ENCODE results near the gene ODR4.
"Not testable (repeated sequence)": the region's sequence is repeated elsewhere in the genome, so short reads cannot be mapped to it uniquely, and the experiment has no call there.

ODR4 gene

GRCh38 chr1:186375152-186375928, at the start of gene ODR4, which contains the start of gene TPR:
Gene ODR4 (plus strand): TSS chr1:186375838. CDS start chr1:186379786, 3,948 bp downstream.
Gene TPR (minus strand): TSS chr1:186375253. CDS start chr1:186375028, 225 bp downstream.
- peak; percentile 98 for DNase-seq

- no peak for DNase-seq
Measured at GRCh38 chr1:186326009-186326408, 49.6 kb upstream of the ODR4 start.

- no peak for DNase-seq
Measured at GRCh38 chr1:186327331-186327730, 48.3 kb upstream of the ODR4 start.

- DNase-seq: no peak
Measured at GRCh38 chr1:186330758-186331157, 44.9 kb upstream of the ODR4 start.

GRCh38 chr1:186337554-186337953, 38.1 kb upstream of the ODR4 start:
- no peak for DNase-seq

- no peak for DNase-seq
Measured at GRCh38 chr1:186340772-186341171, 34.9 kb upstream of the ODR4 start.

- not testable (repeated sequence) for DNase-seq
Measured at GRCh38 chr1:186347837-186348691, 27.6 kb upstream of the ODR4 start.

GRCh38 chr1:186374303-186375151, 1.1 kb upstream of the ODR4 start:
- peak; percentile 18 for DNase-seq

- no peak for DNase-seq
Measured at GRCh38 chr1:186375929-186376319, 286 bp downstream of the ODR4 start.

GRCh38 chr1:186386725-186387383, 11.2 kb downstream of the ODR4 start:
- DNase-seq: no peak

GRCh38 chr1:186390925-186391324, 15.3 kb downstream of the ODR4 start:
- DNase-seq: no peak

- DNase-seq: no peak
Measured at GRCh38 chr1:186391841-186392240, 16.2 kb downstream of the ODR4 start.

- not testable (repeated sequence) for DNase-seq
Measured at GRCh38 chr1:186392711-186393110, 17.1 kb downstream of the ODR4 start.

- DNase-seq: not testable (repeated sequence)
Measured at GRCh38 chr1:186401446-186401845, 25.8 kb downstream of the ODR4 start.

GRCh38 chr1:186403632-186404031, 28.0 kb downstream of the ODR4 start:
- no peak for DNase-seq

- no peak for DNase-seq
Measured at GRCh38 chr1:186404454-186405051, 28.9 kb downstream of the ODR4 start.

- DNase-seq: no peak
Measured at GRCh38 chr1:186409091-186409490, 33.5 kb downstream of the ODR4 start.

- DNase-seq: no peak
Measured at GRCh38 chr1:186413319-186413718, 37.7 kb downstream of the ODR4 start.

- no peak for DNase-seq
Measured at GRCh38 chr1:186418503-186418902, 42.9 kb downstream of the ODR4 start.

- no peak for DNase-seq
Measured at GRCh38 chr1:186420311-186420710, 44.7 kb downstream of the ODR4 start.

GRCh38 chr1:186420923-186421322, 45.3 kb downstream of the ODR4 start:
- DNase-seq: no peak

GRCh38 chr1:186421446-186421845, 45.8 kb downstream of the ODR4 start:
- no peak for DNase-seq
